GM18517 (cell line): ENCODE results near the gene COPG2.
"Not testable (repeated sequence)": the region's sequence is repeated elsewhere in the genome, so short reads cannot be mapped to it uniquely, and the experiment has no call there.

Experiments used
- ATAC-seq: cut with Tn5 transposase; IDR thresholded peaks from one replicate; pipeline ENCODE4 v1.9.1; 2021; ENCODE audit warnings: mild to moderate bottlenecking, moderate library complexity; ENCODE audit not compliant: unreplicated experiment

COPG2 gene

GRCh38 chr7:130654850-130655249 is 13.7 kb downstream of the COPG2 start:
- ATAC-seq: no peak

- no peak for ATAC-seq
These were observed 17.9 kb downstream of the COPG2 start for GRCh38 chr7:130650611-130651120.

GRCh38 chr7:130649004-130649790 is 19.4 kb downstream of the COPG2 start:
- ATAC-seq: no peak

GRCh38 chr7:130648580-130648979 is 20.0 kb downstream of the COPG2 start:
- no peak for ATAC-seq

- ATAC-seq: no peak
These were observed 26.2 kb downstream of the COPG2 start for GRCh38 chr7:130642383-130642782.

- no peak for ATAC-seq
These were observed 27.1 kb downstream of the COPG2 start for GRCh38 chr7:130641497-130641896.

- no peak for ATAC-seq
These were observed 27.5 kb downstream of the COPG2 start for GRCh38 chr7:130641040-130641439.

- ATAC-seq: no peak
These were observed 29.2 kb downstream of the COPG2 start for GRCh38 chr7:130639388-130639787.

- no peak for ATAC-seq
These were observed 36.4 kb downstream of the COPG2 start for GRCh38 chr7:130632111-130632510.

GRCh38 chr7:130628901-130629300 is 39.6 kb downstream of the COPG2 start:
- ATAC-seq: no peak

- ATAC-seq: no peak
These were observed 40.8 kb downstream of the COPG2 start for GRCh38 chr7:130627775-130628174.

- ATAC-seq: no peak
These were observed 45.7 kb downstream of the COPG2 start for GRCh38 chr7:130622866-130623265.

GRCh38 chr7:130615583-130615982 is 53.0 kb downstream of the COPG2 start:
- ATAC-seq: no peak

- ATAC-seq: no peak
These were observed 54.1 kb downstream of the COPG2 start for GRCh38 chr7:130614449-130614848.

GRCh38 chr7:130611218-130611617 is 57.3 kb downstream of the COPG2 start:
- no peak for ATAC-seq

GRCh38 chr7:130607066-130607465 is 61.5 kb downstream of the COPG2 start:
- not testable (repeated sequence) for ATAC-seq

- no peak for ATAC-seq
These were observed 62.4 kb downstream of the COPG2 start for GRCh38 chr7:130606161-130606560.

GRCh38 chr7:130598056-130598455 is 70.5 kb downstream of the COPG2 start:
- no peak for ATAC-seq

GRCh38 chr7:130595986-130596385 is 72.6 kb downstream of the COPG2 start:
- no peak for ATAC-seq

GRCh38 chr7:130593033-130593432 is 75.5 kb downstream of the COPG2 start:
- no peak for ATAC-seq

GRCh38 chr7:130591464-130591863 is 77.1 kb downstream of the COPG2 start:
- not testable (repeated sequence) for ATAC-seq

GRCh38 chr7:130585932-130586331 is 82.6 kb downstream of the COPG2 start:
- ATAC-seq: not testable (repeated sequence)

GRCh38 chr7:130575110-130575509 is 93.4 kb downstream of the COPG2 start:
- ATAC-seq: not testable (repeated sequence)
